ENCODE measurements around the gene CACNA1A.

CACNA1A gene

DNA sequence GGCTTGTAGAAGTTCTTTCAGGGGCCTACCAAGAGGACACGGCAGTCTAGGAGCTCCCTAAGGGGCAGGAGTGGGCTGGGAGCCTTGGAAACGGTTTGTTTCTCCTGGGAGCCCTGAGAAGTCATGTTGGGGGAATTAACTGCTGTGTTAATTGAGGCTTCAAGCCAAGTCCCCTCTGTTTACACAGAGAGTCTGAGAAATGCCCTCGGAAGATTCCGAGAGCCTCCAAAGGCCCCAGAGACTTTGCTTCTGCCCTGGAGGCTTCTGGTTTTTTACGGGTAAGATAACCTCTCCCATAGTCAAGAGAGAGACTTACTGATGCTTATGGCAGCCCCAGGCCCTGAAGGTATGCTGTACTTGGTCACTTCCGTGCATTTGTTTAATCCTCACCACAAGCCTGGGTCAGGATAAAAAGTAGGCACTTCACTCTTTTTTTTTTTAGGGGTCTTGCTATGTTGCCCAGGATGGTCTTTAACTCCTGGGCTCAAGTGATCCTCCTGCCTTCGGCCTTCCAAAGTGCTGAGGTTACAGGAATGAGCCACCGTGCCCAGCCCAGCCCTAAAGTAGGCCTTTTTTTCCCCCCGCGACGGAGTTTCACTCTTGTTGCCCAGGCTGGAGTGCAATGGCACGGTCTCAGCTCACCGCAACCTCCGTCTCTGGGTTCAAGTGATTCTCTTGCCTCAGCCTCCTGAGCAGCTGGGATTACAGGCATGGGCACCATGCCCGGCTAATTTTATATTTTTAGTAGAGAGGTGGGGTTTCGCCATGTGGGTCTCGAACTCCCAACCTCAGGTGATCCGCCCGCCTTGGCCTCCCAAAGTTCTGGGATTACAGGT is 340.9 kb downstream of the CACNA1A start:
- Mint-ChIP-seq H3K4me1 (peaks cover 55% of the 10 kb centered on the region), H3K9me3 (no peaks in the 10 kb centered on the region), H3K27me3 (ENCODE audit: low read depth) (no peaks in the 10 kb centered on the region), H3K27ac (peak overlapping the region; percentile 100), H3K36me3 (ENCODE audit: low read depth) (no peaks in the 10 kb centered on the region), H3K4me3 (no peak overlapping the region)
- TF ChIP-seq, protein P1, sequence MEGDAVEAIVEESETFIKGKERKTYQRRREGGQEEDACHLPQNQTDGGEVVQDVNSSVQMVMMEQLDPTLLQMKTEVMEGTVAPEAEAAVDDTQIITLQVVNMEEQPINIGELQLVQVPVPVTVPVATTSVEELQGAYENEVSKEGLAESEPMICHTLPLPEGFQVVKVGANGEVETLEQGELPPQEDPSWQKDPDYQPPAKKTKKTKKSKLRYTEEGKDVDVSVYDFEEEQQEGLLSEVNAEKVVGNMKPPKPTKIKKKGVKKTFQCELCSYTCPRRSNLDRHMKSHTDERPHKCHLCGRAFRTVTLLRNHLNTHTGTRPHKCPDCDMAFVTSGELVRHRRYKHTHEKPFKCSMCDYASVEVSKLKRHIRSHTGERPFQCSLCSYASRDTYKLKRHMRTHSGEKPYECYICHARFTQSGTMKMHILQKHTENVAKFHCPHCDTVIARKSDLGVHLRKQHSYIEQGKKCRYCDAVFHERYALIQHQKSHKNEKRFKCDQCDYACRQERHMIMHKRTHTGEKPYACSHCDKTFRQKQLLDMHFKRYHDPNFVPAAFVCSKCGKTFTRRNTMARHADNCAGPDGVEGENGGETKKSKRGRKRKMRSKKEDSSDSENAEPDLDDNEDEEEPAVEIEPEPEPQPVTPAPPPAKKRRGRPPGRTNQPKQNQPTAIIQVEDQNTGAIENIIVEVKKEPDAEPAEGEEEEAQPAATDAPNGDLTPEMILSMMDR (IDR thresholded peaks at IDR 0.05; ENCODE audit: unreplicated experiment in 3 of 3) = no peak

DNA sequence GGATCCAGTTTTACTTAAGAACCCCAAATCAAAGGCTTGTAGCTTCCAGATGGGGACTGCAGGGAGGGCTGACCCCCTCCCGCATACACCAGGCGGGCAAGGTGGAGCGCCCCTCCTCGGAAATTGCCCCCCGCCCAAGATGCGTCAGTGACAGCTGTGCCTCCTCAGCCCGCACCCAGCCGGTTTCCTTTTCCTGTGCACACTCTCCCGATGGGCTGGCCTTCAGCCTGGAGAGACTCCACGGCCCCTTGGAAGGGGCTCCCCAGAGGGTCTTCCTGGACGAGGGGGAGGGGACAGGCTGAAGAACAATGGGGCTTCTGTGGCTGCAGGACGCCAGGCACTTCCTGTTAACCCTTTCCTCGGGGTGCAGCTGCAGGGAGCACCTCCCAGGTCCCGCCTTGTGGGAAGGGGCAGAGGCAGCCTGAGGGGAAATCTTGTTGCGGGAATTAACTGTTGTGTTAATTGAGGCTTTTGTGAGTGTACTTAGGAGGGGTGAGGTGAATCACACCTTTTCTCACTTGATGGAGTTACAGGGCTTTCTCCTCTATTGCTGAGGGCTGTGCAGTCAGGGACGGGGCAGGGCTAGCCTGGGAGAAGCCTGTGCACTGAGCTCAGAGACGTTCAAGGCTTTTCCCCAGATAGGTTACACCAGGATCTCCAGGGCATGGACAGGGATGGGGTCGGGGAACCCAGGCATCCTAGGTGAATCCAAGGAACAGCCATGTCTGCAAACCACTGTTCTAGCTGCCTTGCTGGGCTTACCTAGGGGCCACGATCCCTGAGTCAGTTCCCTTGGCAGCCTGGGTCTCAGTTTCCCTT is 341.7 kb downstream of the CACNA1A start:
- Mint-ChIP-seq H3K4me3 (peak overlapping the region; percentile 74 to 83 (median 75)), H3K27me3 (ENCODE audit: low read depth) (no peaks in the 10 kb centered on the region), H3K27ac (peak overlapping the region; percentile 100), H3K9me3 (no peaks in the 10 kb centered on the region), H3K36me3 (ENCODE audit: low read depth) (no peaks in the 10 kb centered on the region), H3K4me1 (peaks cover 54% of the 10 kb centered on the region)
- TF ChIP-seq, protein P1 (IDR thresholded peaks at IDR 0.05; ENCODE audit: unreplicated experiment in 3 of 3) = no peak

DNA sequence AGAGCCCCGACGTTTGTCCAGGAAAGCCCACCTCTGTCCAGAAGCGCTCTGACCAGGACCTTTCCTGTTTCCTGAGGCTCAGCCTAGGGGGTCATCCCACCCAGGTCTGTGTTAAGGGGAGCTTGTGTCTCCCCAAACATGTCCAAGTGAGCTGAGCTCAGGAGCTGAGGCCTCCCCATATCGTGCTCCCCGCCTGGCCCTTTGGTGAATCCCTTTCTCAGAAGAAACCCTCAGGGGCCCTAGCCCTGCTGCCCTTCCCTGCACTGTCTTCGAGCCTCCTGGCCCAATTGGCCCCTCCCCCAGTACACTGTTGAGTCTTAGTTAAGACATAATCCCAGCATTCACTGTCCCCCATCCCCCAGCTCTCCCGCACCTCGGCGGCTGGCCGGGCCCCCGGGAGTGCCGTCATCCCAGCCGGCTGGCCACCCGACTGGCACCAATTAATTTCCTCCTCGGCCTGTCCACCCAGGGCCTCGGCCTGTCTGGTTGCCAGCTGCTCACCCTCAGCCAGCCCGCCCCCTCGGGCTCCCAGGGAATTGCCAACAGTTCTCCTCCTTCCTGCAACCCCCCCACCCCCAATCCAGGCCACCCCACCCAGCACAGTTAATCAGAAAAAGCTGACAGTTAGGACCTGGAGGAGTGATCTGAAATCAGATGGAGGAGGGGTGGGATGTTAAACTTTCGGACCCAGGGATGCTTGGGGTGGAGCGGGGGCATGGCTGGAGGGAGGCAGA is 342.5 kb downstream of the CACNA1A start:
- Mint-ChIP-seq H3K9me3 (no peaks in the 10 kb centered on the region), H3K4me1 (peaks cover 50% of the 10 kb centered on the region), H3K27ac (peak overlapping the region; percentile 100), H3K4me3 (peak overlapping the region; percentile 74 to 83 (median 75)), H3K36me3 (ENCODE audit: low read depth) (no peaks in the 10 kb centered on the region), H3K27me3 (ENCODE audit: low read depth) (no peaks in the 10 kb centered on the region)
- TF ChIP-seq, protein P1 (IDR thresholded peaks at IDR 0.05; ENCODE audit: unreplicated experiment in 3 of 3) = no peak

DNA sequence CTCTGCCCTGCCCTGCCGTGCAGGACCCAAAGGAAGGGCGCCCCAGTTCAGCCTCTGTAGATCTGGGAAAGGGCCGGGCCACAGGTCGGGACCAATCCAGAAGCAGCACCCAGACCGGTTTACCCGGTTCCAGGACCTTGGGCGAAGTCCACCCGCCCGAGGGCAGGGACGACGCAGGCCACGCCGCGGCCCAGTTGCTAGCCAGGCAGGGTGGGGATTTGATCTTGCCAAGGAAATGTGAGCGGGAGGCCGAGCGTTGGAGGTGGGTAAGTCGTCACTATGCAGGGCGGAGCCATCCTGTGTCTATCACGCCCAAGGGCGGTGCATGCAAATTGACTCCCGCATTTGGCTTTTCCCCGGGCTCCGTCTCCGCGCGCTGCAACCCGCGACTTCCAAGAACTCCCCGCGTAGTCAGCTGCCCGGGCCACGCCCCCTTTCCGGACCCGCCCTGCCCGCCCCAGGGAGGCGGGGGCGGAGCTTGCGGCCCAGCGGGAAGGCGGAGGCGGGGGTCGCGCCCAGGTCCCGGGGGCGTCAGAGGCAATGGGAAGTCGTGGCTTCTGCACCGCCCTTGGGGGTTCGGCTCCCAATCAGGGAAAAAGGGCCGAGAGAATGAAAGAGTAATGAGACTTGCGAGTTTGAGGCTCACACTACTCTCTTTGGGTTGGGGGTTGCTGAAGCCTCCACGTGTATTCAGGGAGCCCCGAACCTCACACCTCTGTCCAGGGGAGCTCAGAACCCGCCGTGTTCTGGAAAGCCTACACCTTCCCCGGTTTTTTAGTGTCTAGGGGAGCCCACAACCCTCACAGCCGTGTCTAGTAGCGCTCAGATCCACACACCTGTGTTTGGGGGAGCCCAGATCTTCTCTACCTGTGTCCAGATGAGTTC is 343.3 kb downstream of the CACNA1A start:
- Mint-ChIP-seq H3K9me3 (no peaks in the 10 kb centered on the region), H3K4me3 (peak overlapping the region; percentile 74 to 83 (median 75)), H3K27me3 (ENCODE audit: low read depth) (no peaks in the 10 kb centered on the region)

More for the DNA sequence above, 343.3 kb downstream of the CACNA1A start:
- peak overlapping the region; percentile 100 for H3K27ac Mint-ChIP-seq
- TF ChIP-seq, protein P1 (IDR thresholded peaks at IDR 0.05; ENCODE audit: unreplicated experiment in 3 of 3) = no peak
- peaks cover 49% of the 10 kb centered on the region for H3K4me1 Mint-ChIP-seq
- H3K36me3 Mint-ChIP-seq (ENCODE audit: low read depth) = no peaks in the 10 kb centered on the region
